Keratinocyte (primary cell): ENCODE measurements around the gene PTGDS. TPM values are rescaled to one million over a fixed set of nuclear protein-coding genes. Genes with fewer than 3 reads are reported as not detected.

ENCODE experiments used
- DNase-seq: peaks from one replicate; pipeline ENCODE4 v3.0.0-alpha.2; 2011; ENCODE audit warnings: low read depth, missing footprints, low spot score
- FAIRE-seq: peaks from 2 replicates; lab custom pipeline; 2011; peaks lifted over from hg19 to GRCh38; lab: Jason Lieb, UNC
- H2AFZ ChIP-seq: 2 replicates; pipeline ENCODE4 v1.6.0; 2012; ENCODE audit warnings: low read length, control low read depth, inconsistent platforms; ENCODE audit not compliant: control insufficient read depth
- H3K27ac ChIP-seq: 2 replicates; pipeline ENCODE4 v1.5.1; 2011; ENCODE audit warnings: low read length; ENCODE audit not compliant: control insufficient read depth, insufficient read depth
- H3K27me3 ChIP-seq: 3 replicates; pipeline ENCODE4 v1.6.0; 2011; ENCODE audit warnings: low read length; ENCODE audit not compliant: control insufficient read depth, insufficient read depth; ENCODE audit errors: extremely low read depth
- H3K36me3 ChIP-seq, 2 experiments: 2 replicates in 1 of 2; 3 replicates in 1 of 2; pipeline ENCODE4 v1.5.1; 2011; ENCODE audit warnings: low read length in 2 of 2, mild to moderate bottlenecking in 1 of 2; ENCODE audit not compliant: control insufficient read depth in 2 of 2, insufficient read depth in 2 of 2; ENCODE audit errors: extremely low read depth in 1 of 2
- H3K4me1 ChIP-seq: 3 replicates; pipeline ENCODE4 v1.5.1; 2011; ENCODE audit warnings: low read length; ENCODE audit not compliant: control insufficient read depth, insufficient read depth; ENCODE audit errors: extremely low read depth
- H3K4me2 ChIP-seq: 3 replicates; pipeline ENCODE4 v1.6.0; 2011; ENCODE audit warnings: low read depth, low read length; ENCODE audit not compliant: control insufficient read depth, insufficient read depth; ENCODE audit errors: extremely low read depth
- H3K4me3 ChIP-seq, 3 experiments: fragments of 200-600 bp in 1 of 3; sonication (generic) in 1 of 3; 2 replicates in 2 of 3; 3 replicates in 1 of 3; pipeline ENCODE4 v1.5.1; 2011 to 2016; ENCODE audit warnings: low read length in 3 of 3, mild to moderate bottlenecking in 3 of 3, control low read depth in 2 of 3, inconsistent platforms in 1 of 3, low read depth in 1 of 3, mixed read lengths in 1 of 3, mixed run types in 1 of 3, moderate library complexity in 1 of 3; ENCODE audit not compliant: control insufficient read depth in 2 of 3, insufficient read depth in 2 of 3; ENCODE audit errors: extremely low read depth in 1 of 3
- H3K79me2 ChIP-seq: 2 replicates; pipeline ENCODE4 v1.6.0; 2012; ENCODE audit warnings: low read length; ENCODE audit not compliant: control insufficient read depth, insufficient read depth
- H3K9ac ChIP-seq: 3 replicates; pipeline ENCODE4 v1.6.0; 2011; ENCODE audit warnings: low read length; ENCODE audit not compliant: control insufficient read depth, insufficient read depth; ENCODE audit errors: extremely low read depth
- H3K9me1 ChIP-seq: 3 replicates; pipeline ENCODE4 v1.6.0; 2011; ENCODE audit warnings: low read length; ENCODE audit not compliant: control insufficient read depth, insufficient read depth; ENCODE audit errors: extremely low read depth
- H3K9me3 ChIP-seq: 2 replicates; pipeline ENCODE4 v1.5.1; 2012; ENCODE audit warnings: low read depth, low read length; ENCODE audit not compliant: control insufficient read depth
- H4K20me1 ChIP-seq: 3 replicates; pipeline ENCODE4 v1.6.0; 2011; ENCODE audit warnings: low read length; ENCODE audit not compliant: control insufficient read depth, insufficient read depth; ENCODE audit errors: extremely low read depth
- CTCF ChIP-seq, 3 experiments: IDR thresholded peaks in 1 of 3; conservative IDR thresholded peaks in 1 of 3; optimal IDR thresholded peaks in 1 of 3; 2 replicates in 2 of 3; 3 replicates in 1 of 3; pipeline versions ENCODE3 to v1.5.1; 2011; ENCODE audit warnings: low read length in 3 of 3, mild to moderate bottlenecking in 3 of 3, moderate library complexity in 2 of 3, control low read depth in 1 of 3, inconsistent platforms in 1 of 3; ENCODE audit not compliant: insufficient read depth in 2 of 3; ENCODE audit errors: extremely low read depth in 1 of 3
- EZH2 ChIP-seq: IDR thresholded peaks from one replicate; pipeline ENCODE4 v1.6.1; 2012; ENCODE audit warnings: inconsistent platforms, mild to moderate bottlenecking, low read length, moderate library complexity
- dilution Hi-C: fragments of 300-500 bp; cut with MboI; formaldehyde crosslinking; loops from one replicate; pipeline ENCODE4 v1.7.0; 2020; ENCODE audit warnings: low sequenced_read_pairs; ENCODE audit not compliant: extremely low pct_ligation_motif_present
- polyA plus RNA-seq, 5 experiments: library from polyadenylated mRNA; depleted of rRNA in 3 of 5; stranded (reverse) in 3 of 5; stranded (forward) in 1 of 5; unstranded in 1 of 5; fragments of >200 nt; gene quantifications; 1 replicate in 1 of 5; 2 replicates in 3 of 5; 3 replicates in 1 of 5; pipeline versions ENCODE4 v1.2.1 to v1.2.3, GENCODE V29; 2011 to 2012; ENCODE audit warnings: missing spikeins in 2 of 5, low read depth in 1 of 5, low replicate concordance in 1 of 5

The PTGDS gene
- polyA plus RNA-seq, 1 donor (not counting 4 experiments of a cell fraction or from before 2014, with no cell fraction given): not detected

DNA sequence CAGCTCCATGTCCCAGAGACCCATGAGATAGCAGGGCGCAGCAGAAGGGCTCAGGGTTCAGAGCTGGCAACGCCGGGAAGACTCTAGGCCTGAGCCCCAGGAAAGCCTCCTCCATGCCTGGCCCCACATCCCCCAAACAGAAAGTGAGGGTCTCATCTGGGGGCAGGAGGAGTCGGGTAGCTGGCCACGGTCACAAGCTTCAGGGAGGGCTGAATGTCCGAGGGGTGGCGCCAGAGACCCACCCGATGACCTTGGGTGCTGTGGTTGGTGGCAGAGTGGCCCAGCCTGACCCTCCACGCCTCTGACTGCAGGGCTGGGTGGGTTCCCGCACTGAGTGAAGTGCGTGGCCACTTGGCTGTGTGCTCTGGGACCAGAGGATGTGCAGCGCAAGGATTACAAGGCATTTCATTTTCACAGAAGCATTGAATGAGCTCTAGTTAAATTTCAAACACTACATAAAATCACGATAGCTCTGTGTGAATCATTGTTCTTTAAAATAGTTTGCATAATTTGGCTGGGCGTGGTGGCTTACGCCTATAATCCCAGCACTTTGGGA is 29.3 kb upstream of the PTGDS start:
- peaks cover 12% of the 10 kb centered on the region for H3K79me2 ChIP-seq
- no peak overlapping the region for H3K9ac ChIP-seq
- dilution Hi-C loops: loop anchor here (25.0 kb wide), 1 partner anchor 136 kb away; the partner anchor contains the start of gene RABL6
- H3K36me3 ChIP-seq: no peaks in the 10 kb centered on the region
- no peaks in the 10 kb centered on the region for H4K20me1 ChIP-seq
- H3K4me1 ChIP-seq: peaks cover 19% of the 10 kb centered on the region
- H3K4me2 ChIP-seq: no peak overlapping the region
- H3K27ac ChIP-seq: no peak overlapping the region
- no peak overlapping the region for H2AFZ ChIP-seq
- peak; percentile 17 for FAIRE-seq
- H3K27me3 ChIP-seq: no peaks in the 10 kb centered on the region
- TF ChIP-seq EZH2 (no peak), CTCF (optimal IDR thresholded peaks at IDR 0.05 in 1 of 3, IDR thresholded peaks at IDR 0.05 in 1 of 3, conservative IDR thresholded peaks at IDR 0.05 in 1 of 3; ENCODE audit: extremely low read depth in 1 of 3, insufficient read depth in 2 of 3, low read length in 3 of 3) (peak in 2 of 3 experiments; percentile 12 to 43)
- H3K9me3 ChIP-seq: no peaks in the 10 kb centered on the region
- no peak overlapping the region for H3K4me3 ChIP-seq
- no peak for DNase-seq
- H3K9me1 ChIP-seq: no peaks in the 10 kb centered on the region

DNA sequence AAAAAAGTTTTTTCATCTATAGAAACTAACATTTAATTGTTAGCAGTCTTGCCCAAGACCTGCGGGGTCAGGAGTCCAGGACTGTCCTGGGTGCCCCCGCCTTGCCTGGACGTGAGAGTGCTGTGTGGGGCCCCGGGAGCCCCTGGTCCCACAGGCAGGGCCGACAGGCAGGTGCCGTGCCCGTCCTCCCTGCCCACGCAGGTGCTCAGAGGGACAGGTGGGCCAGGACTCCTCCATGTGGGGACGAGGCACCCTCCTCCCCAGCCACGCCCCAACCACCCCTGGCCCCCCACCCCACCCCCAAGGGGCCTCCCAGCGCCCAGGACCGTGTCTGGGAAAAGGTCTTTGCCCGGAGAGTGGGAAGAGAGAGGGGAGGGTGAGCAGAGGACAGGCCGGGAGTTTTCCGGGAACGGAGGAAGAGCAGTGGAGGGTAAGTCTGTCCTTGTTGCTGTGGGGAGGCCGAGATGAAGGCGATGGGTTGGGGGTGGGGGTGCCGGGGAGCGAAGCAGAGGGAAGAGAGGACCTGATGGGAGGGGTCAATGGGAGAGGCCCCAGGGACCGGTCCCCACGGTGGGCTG is 28.0 kb upstream of the PTGDS start:
- H3K9ac ChIP-seq: peak overlapping the region; percentile 64

More for the DNA sequence above, 28.0 kb upstream of the PTGDS start:
- no peaks in the 10 kb centered on the region for H3K27me3 ChIP-seq
- H2AFZ ChIP-seq: peak overlapping the region; percentile 74
- H3K4me2 ChIP-seq: peak overlapping the region; percentile 54
- no peak for FAIRE-seq
- H4K20me1 ChIP-seq: no peaks in the 10 kb centered on the region
- no peaks in the 10 kb centered on the region for H3K9me3 ChIP-seq
- dilution Hi-C loops: loop anchor here (25.0 kb wide), 1 partner anchor 137 kb away; the partner anchor contains the start of gene RABL6
- no peaks in the 10 kb centered on the region for H3K79me2 ChIP-seq
- no peaks in the 10 kb centered on the region for H3K9me1 ChIP-seq
- H3K4me1 ChIP-seq: peaks cover 14% of the 10 kb centered on the region
- DNase-seq: no peak
- H3K4me3 ChIP-seq: peak overlapping the region; percentile 63 to 70 (median 65)
- H3K27ac ChIP-seq: no peak overlapping the region
- no peak for TF ChIP-seq EZH2
- no peak for TF ChIP-seq CTCF (optimal IDR thresholded peaks at IDR 0.05 in 1 of 3, IDR thresholded peaks at IDR 0.05 in 1 of 3, conservative IDR thresholded peaks at IDR 0.05 in 1 of 3; ENCODE audit: extremely low read depth in 1 of 3, insufficient read depth in 2 of 3, low read length in 3 of 3)
- no peaks in the 10 kb centered on the region for H3K36me3 ChIP-seq
